Vagina (tissue), 2 donors: Measurements from ENCODE around the gene TXNDC9.

ENCODE experiments used
- POLR2A ChIP-seq, 2 donors: fragments of 450-650 bp; IDR thresholded peaks; one replicate each; pipeline ENCODE4 v1.6.1; 2017; ENCODE audit warnings: antibody characterized with exemption in 2 of 2, mild to moderate bottlenecking in 2 of 2, moderate library complexity in 2 of 2
- POLR2AphosphoS5 ChIP-seq, 2 donors: sonication (generic); formaldehyde crosslinking; IDR thresholded peaks; one replicate each; pipeline ENCODE4 v1.9.0; 2017; ENCODE audit warnings: antibody characterized with exemption in 2 of 2, mild to moderate bottlenecking in 2 of 2, low read depth in 1 of 2; ENCODE audit not compliant: insufficient read depth in 1 of 2

GRCh38 chr2:99377879-99378278 lies 41.7 kb upstream of the TXNDC9 start:
- TF ChIP-seq POLR2A (IDR thresholded peaks at IDR 0.05) (no peak), POLR2AphosphoS5 (IDR thresholded peaks at IDR 0.05; ENCODE audit: insufficient read depth in 1 of 2, low read depth in 1 of 2) (no peak)
